B cell (primary cell): Measurements from ENCODE around the gene HDAC10.

Experiments used
- CTCF ChIP-seq: fragments of 200-600 bp; IDR thresholded peaks from one replicate; pipeline ENCODE4 v1.8.0; 2022; ENCODE audit warnings: antibody characterized with exemption, mild to moderate bottlenecking
- EZH2 ChIP-seq: IDR thresholded peaks from 2 replicates; pipeline ENCODE4 v1.6.1; 2012; ENCODE audit warnings: borderline replicate concordance, low read depth, mild to moderate bottlenecking, moderate library complexity, low read length; ENCODE audit not compliant: insufficient read depth, poor library complexity, severe bottlenecking

- no peak for TF ChIP-seq CTCF
- no peak for TF ChIP-seq EZH2
Measured at GRCh38 chr22:50267591-50268390, 16.7 kb upstream of the HDAC10 start.
